Stimulated activated CD8-positive, alpha-beta memory T cell treated with anti-CD3 and anti-CD28 coated beads, Interleukin-12 subunit alpha, Interleukin-12 subunit beta, amount 100 ng/mL, for 1 hour (primary cell): ENCODE results near the gene BEX3.

Experiments used
- DNase-seq: peaks from one replicate; pipeline ENCODE4 v3.0.0-alpha.2; 2020; ENCODE audit warnings: low read depth

BEX3 gene

GRCh38 chrX:103423955-103424638, 47.8 kb downstream of the BEX3 start:
- DNase-seq = no peak
